GM23338 (cell line): Measurements from ENCODE around the gene GTF3C2. TPM values are rescaled to one million over a fixed set of nuclear protein-coding genes. Genes with fewer than 3 reads are reported as not detected.
"Not testable (repeated sequence)": the region's sequence is repeated elsewhere in the genome, so short reads cannot be mapped to it uniquely, and the experiment has no call there.

Experiments
- ATAC-seq: fragments of 200-7000 bp; cut with Tn5 transposase; 3 replicates; pipeline ENCODE4 v1.9.1; 2020
- DNase-seq: peaks from one replicate; pipeline ENCODE4 v3.0.0-alpha.2; 2015; ENCODE audit warnings: low spot score
- H2AFZ ChIP-seq: fragments of 200-600 bp; sonication (generic); 2 replicates; pipeline ENCODE4 v1.8.0; 2016; ENCODE audit warnings: antibody characterized with exemption, mild to moderate bottlenecking, moderate library complexity
- H3F3A ChIP-seq: fragments of 200-600 bp; sonication (generic); replicated peaks from 2 replicates; pipeline ENCODE4 v1.8.0; 2017; ENCODE audit warnings: antibody characterized with exemption, mixed run types, low read depth
- H3K27ac ChIP-seq: fragments of 200-600 bp; sonication (generic); 2 replicates; pipeline ENCODE4 v1.6.1; 2016; ENCODE audit warnings: low read depth
- H3K27me3 ChIP-seq: fragments of 200-600 bp; sonication (generic); 2 replicates; pipeline ENCODE4 v1.8.0; 2016; ENCODE audit warnings: mild to moderate bottlenecking, mixed run types, moderate library complexity; ENCODE audit not compliant: insufficient read depth
- H3K36me3 ChIP-seq: fragments of 200-600 bp; sonication (generic); 2 replicates; pipeline ENCODE4 v1.8.0; 2016; ENCODE audit warnings: mild to moderate bottlenecking; ENCODE audit not compliant: insufficient read depth
- H3K4me1 ChIP-seq: fragments of 200-600 bp; sonication (generic); 2 replicates; pipeline ENCODE4 v1.8.0; 2016; ENCODE audit warnings: mild to moderate bottlenecking, moderate library complexity; ENCODE audit not compliant: insufficient read depth
- H3K4me2 ChIP-seq: fragments of 200-600 bp; sonication (generic); 2 replicates; pipeline ENCODE4 v1.7.1; 2017; ENCODE audit warnings: mixed run types
- H3K4me3 ChIP-seq: fragments of 200-600 bp; sonication (generic); 2 replicates; pipeline ENCODE4 v1.6.1; 2016; ENCODE audit warnings: mixed run types
- H3K79me2 ChIP-seq: fragments of 200-600 bp; sonication (generic); replicated peaks from 2 replicates; pipeline ENCODE4 v1.8.0; 2017; ENCODE audit warnings: mild to moderate bottlenecking; ENCODE audit not compliant: insufficient read depth
- H3K9me2 ChIP-seq: fragments of 200-600 bp; sonication (generic); 2 replicates; pipeline ENCODE4 v1.8.0; 2017; ENCODE audit not compliant: insufficient read depth
- H4K20me1 ChIP-seq: fragments of 200-600 bp; sonication (generic); replicated peaks from 2 replicates; pipeline ENCODE4 v1.8.0; 2017; ENCODE audit warnings: mild to moderate bottlenecking; ENCODE audit not compliant: insufficient read depth
- H3K27ac Mint-ChIP-seq: 2 replicates; pipeline ENCODE4 v1.8.0; 2020; ENCODE audit warnings: inconsistent platforms, mild to moderate bottlenecking, moderate library complexity, mixed read lengths
- H3K27me3 Mint-ChIP-seq: 3 replicates; pipeline ENCODE4 v1.8.0; 2022; ENCODE audit warnings: low read depth, mild to moderate bottlenecking, moderate library complexity, mixed read lengths, inconsistent platforms; ENCODE audit not compliant: insufficient read depth, poor library complexity
- H3K36me3 Mint-ChIP-seq: 3 replicates; pipeline ENCODE4 v1.8.0; 2021; ENCODE audit warnings: low read depth, mild to moderate bottlenecking, inconsistent platforms, moderate library complexity, mixed read lengths
- H3K4me1 Mint-ChIP-seq: 3 replicates; pipeline ENCODE4 v1.8.0; 2020; ENCODE audit warnings: mild to moderate bottlenecking, inconsistent platforms, mixed read lengths
- H3K4me3 Mint-ChIP-seq: 3 replicates; pipeline ENCODE4 v1.8.0; 2021; ENCODE audit warnings: moderate library complexity, mild to moderate bottlenecking, inconsistent platforms, mixed read lengths
- H3K9me3 Mint-ChIP-seq: 3 replicates; pipeline ENCODE4 v1.8.0; 2020; ENCODE audit warnings: moderate library complexity, mild to moderate bottlenecking, inconsistent platforms, mixed read lengths
- CREB1 ChIP-seq: fragments of 250-450 bp; sonication (Bioruptor Pico); IDR thresholded peaks from 2 replicates; pipeline ENCODE4 v1.5.0; 2020; ENCODE audit warnings: low read depth, mild to moderate bottlenecking, moderate library complexity
- CTCF ChIP-seq, 2 experiments: fragments of 200-600 bp in 1 of 2; sonication (generic) in 1 of 2; conservative IDR thresholded peaks; 2 replicates each; pipeline versions ENCODE4 v1.5.1 to v1.6.1; 2016 to 2017; ENCODE audit warnings: antibody characterized with exemption in 2 of 2, low read depth in 2 of 2, mild to moderate bottlenecking in 2 of 2, moderate library complexity in 1 of 2
- ETS1 ChIP-seq: IDR thresholded peaks from 2 replicates; pipeline ENCODE4 v1.6.1; 2016; ENCODE audit warnings: antibody characterized with exemption
- EZH2 ChIP-seq: fragments of 200-600 bp; sonication (generic); IDR thresholded peaks from one replicate; pipeline ENCODE4 v1.8.0; 2017; ENCODE audit warnings: antibody characterized with exemption, mild to moderate bottlenecking, low read depth; ENCODE audit not compliant: unreplicated experiment
- EZH2phosphoT487 ChIP-seq: fragments of 200-600 bp; sonication (generic); IDR thresholded peaks from one replicate; pipeline ENCODE4 v1.8.1; 2018; ENCODE audit warnings: antibody characterized with exemption; ENCODE audit not compliant: unreplicated experiment
- JUNB ChIP-seq: IDR thresholded peaks from one replicate; pipeline ENCODE4 v1.6.1; 2016; ENCODE audit warnings: antibody characterized with exemption; ENCODE audit not compliant: unreplicated experiment
- NANOG ChIP-seq: IDR thresholded peaks from 2 replicates; pipeline ENCODE4 v1.6.1; 2016; ENCODE audit warnings: antibody characterized with exemption, borderline replicate concordance
- POLR2AphosphoS5 ChIP-seq: IDR thresholded peaks from 2 replicates; pipeline ENCODE4 v1.6.1; 2016; ENCODE audit warnings: antibody characterized with exemption, low read depth
- STAT1 ChIP-seq: IDR thresholded peaks from one replicate; pipeline ENCODE4 v1.6.1; 2016; ENCODE audit warnings: antibody characterized with exemption; ENCODE audit not compliant: unreplicated experiment
- ZNF114 ChIP-seq: fragments of 250-450 bp; sonication (Bioruptor Pico); IDR thresholded peaks from 2 replicates; pipeline ENCODE4 v1.5.0; 2020; ENCODE audit warnings: mild to moderate bottlenecking, moderate library complexity
- ZNF331 ChIP-seq: fragments of 250-450 bp; sonication (Bioruptor Pico); IDR thresholded peaks from 2 replicates; pipeline ENCODE4 v1.5.0; 2020; ENCODE audit warnings: low read depth, mild to moderate bottlenecking, moderate library complexity
- ZNF462 ChIP-seq: fragments of 250-450 bp; sonication (Bioruptor Pico); IDR thresholded peaks from 2 replicates; pipeline ENCODE4 v1.5.0; 2020; ENCODE audit warnings: mild to moderate bottlenecking, moderate library complexity
- polyA plus RNA-seq: library from polyadenylated mRNA; unstranded; fragments of >200 nt; fragmentation: Nextera tagmentation; extraction: Ambion mirVana; gene quantifications from 2 replicates; pipeline ENCODE4 v1.2.1, GENCODE V29; 2016
- total RNA-seq: library from RNA; depleted of rRNA; stranded (reverse); fragments of >200 nt; shearing (Covaris generic); gene quantifications from 2 replicates; pipeline ENCODE4 v1.2.3, GENCODE V29; 2014

Gene GTF3C2
- total and polyA plus RNA-seq, 2 experiments from 2014 or later = 69.1 to 118 TPM

GRCh38 chr2:27300606-27301005, 56.0 kb downstream of the GTF3C2 start:
- H4K20me1 ChIP-seq, H3K4me3 ChIP-seq, H3K4me1 ChIP-seq, H3K27ac ChIP-seq, DNase-seq, H3K27ac Mint-ChIP-seq, H3K4me2 ChIP-seq, H3K4me3 Mint-ChIP-seq, H3K4me1 Mint-ChIP-seq, H3K79me2 ChIP-seq, ATAC-seq, H3K9me3 Mint-ChIP-seq, H2AFZ ChIP-seq, H3K9me2 ChIP-seq, H3F3A ChIP-seq, H3K36me3 ChIP-seq, H3K36me3 Mint-ChIP-seq: not testable (repeated sequence)
- peaks cover 14% of the 10 kb centered on the region for H3K27me3 ChIP-seq
- peaks cover 15% of the 10 kb centered on the region for H3K27me3 Mint-ChIP-seq

GRCh38 chr2:27298391-27299080, 58.0 kb downstream of the GTF3C2 start:
- H3K27me3 Mint-ChIP-seq = peaks cover 3% of the 10 kb centered on the region
- no peak overlapping the region for H3K4me2 ChIP-seq
- H3K4me3 Mint-ChIP-seq = no peak overlapping the region
- H3K4me1 ChIP-seq = no peaks in the 10 kb centered on the region; the same call in 1 of the 2 replicates
- no peaks in the 10 kb centered on the region for H3K36me3 ChIP-seq
- DNase-seq (no peak), ATAC-seq (no peak)
- no peaks in the 10 kb centered on the region for H3K9me2 ChIP-seq
- peaks cover 4% of the 10 kb centered on the region; the same call in 2 of the 3 replicates for H3K4me1 Mint-ChIP-seq
- no peaks in the 10 kb centered on the region for H4K20me1 ChIP-seq
- H3K9me3 Mint-ChIP-seq = no peaks in the 10 kb centered on the region
- no peaks in the 10 kb centered on the region for H3K27me3 ChIP-seq
- H3K36me3 Mint-ChIP-seq = no peaks in the 10 kb centered on the region
- H3K27ac Mint-ChIP-seq = no peak overlapping the region
- no peaks in the 10 kb centered on the region for H3K79me2 ChIP-seq
- H3K4me3 ChIP-seq = no peak overlapping the region
- H2AFZ ChIP-seq = no peak overlapping the region
- peaks cover 5% of the 10 kb centered on the region; the same call in 1 of the 2 replicates for H3F3A ChIP-seq
- no peak overlapping the region for H3K27ac ChIP-seq
- TF ChIP-seq NANOG (no peak), JUNB (no peak), CTCF (conservative IDR thresholded peaks at IDR 0.05; ENCODE audit: low read depth in 2 of 2) (no peak), POLR2AphosphoS5 (no peak), ZNF331 (CRISPR knock-in tag) (no peak), STAT1 (no peak), ETS1 (no peak), ZNF462 (no peak), EZH2phosphoT487 (no peak), ZNF114 (CRISPR knock-in tag) (no peak), EZH2 (no peak), CREB1 (no peak)
